Activated CD8-positive, alpha-beta memory T cell treated with anti-CD3 and anti-CD28 coated beads, Interleukin-2, amount 50 U/mL, for 24 hours (primary cell): Measurements from ENCODE around the gene ARHGEF40.

ENCODE experiments used
- DNase-seq: peaks from one replicate; pipeline ENCODE4 v3.0.0-alpha.2; 2020; ENCODE audit errors: extremely low read depth

ARHGEF40 gene

DNA sequence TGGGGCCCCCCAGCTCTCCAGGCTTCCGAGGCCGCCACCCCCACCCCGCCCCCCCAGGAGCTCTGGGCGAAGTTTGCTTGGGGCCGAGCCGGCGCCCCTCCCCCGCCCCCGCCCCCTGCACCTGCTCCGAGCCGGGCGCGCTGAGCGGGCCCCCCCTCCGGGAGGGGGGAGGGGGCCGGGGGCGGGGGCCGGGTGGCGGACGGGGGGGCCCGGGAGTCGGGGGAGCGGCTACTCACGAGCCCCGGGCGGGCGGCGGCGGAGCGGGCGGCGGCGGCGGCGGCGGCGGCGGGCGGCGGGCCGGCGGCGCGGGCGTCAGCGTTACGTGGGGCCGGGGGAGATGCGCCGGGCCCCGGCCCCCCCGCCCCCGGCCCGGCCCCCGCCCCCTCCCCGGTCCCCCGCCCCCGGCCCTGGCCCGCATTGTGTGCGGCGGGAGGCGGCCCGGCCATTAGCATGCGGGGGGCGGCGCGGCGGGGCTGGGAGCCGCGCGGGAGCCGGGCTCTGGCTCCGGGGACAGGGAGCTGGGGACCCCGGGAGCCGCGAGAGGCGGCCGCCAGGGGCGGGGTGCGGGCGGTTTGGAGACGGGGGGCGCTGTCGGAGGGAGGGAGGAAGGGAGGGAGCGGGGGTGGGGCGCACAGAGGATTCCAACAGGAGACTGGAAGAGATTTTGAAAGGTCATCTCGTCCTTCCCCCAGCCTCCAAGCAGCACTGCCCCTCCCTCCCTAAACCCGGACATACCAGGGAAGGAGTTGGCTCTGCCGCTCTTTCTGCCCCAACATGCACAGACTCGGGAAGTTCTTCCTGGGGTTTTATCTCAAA is 28.2 kb downstream of the ARHGEF40 start, which contains the start of gene ZNF219:
TSS of gene ZNF219 (minus strand) at position 580 of the 816 bp plus-strand sequence. CDS start 5,064 bp downstream, outside the sequence.
- DNase-seq: no peak

DNA sequence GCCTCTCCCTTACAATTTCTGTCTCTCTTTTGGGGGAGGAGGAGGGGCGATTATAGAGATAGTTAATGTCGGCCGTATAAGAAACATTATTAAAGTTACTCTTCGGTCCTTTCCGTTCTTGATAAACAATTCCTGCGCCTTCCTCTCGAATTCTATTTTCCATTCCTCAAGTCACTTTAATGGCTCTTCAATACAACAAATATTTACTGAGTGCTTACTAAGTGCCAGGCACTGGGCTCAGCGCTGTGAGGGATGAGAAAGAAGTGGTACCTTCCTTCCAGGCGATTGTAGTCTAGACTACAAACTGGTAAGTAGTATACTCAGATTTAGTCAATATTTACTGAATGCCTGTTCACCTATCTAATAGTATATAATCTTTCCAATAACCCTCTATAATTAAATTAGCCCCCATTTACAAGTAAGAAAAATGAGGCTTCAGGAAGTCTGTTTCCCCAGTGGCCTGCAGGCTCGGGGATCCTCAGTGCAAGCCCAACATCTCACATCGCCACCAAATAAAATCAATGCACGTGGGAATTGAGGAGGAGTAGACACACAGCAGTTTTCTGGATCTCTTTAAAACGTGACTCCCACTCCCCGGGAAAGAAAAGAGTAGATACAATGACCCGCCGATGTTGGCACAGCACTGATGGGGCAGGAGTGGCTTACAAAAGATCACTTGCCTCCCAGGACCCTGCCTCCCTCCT is 28.9 kb downstream of the ARHGEF40 start:
- no peak for DNase-seq

- DNase-seq: no peak
Observed at GRCh38 chr14:21099596-21099985, 29.5 kb downstream of the ARHGEF40 start.

DNA sequence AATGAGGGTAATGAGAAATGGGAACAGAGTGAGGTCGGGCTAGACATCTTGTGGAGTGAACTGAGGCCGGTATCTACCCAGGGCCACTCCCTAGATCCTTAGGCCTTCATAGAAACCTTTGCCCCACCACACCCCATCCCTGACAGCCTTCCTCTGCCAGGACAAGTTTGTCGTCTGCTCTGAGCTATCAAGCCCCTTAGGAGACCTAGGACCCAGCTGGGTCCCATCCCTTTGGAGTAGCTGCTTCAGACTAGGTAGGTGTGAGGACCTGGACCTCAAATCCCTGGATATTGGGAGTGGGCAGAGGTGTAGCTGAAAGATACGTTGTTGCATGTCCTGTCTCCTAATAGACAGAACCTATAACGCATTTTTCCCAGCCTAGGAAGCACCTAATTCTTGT is 30.8 kb downstream of the ARHGEF40 start, which contains the start of gene TMEM253:
TSS of gene TMEM253 (plus strand) at position 136 of the 400 bp plus-strand sequence. CDS start 278 bp downstream, outside the sequence.
- DNase-seq: no peak

GRCh38 chr14:21101802-21102413 is 31.8 kb downstream of the ARHGEF40 start:
- no peak for DNase-seq

DNA sequence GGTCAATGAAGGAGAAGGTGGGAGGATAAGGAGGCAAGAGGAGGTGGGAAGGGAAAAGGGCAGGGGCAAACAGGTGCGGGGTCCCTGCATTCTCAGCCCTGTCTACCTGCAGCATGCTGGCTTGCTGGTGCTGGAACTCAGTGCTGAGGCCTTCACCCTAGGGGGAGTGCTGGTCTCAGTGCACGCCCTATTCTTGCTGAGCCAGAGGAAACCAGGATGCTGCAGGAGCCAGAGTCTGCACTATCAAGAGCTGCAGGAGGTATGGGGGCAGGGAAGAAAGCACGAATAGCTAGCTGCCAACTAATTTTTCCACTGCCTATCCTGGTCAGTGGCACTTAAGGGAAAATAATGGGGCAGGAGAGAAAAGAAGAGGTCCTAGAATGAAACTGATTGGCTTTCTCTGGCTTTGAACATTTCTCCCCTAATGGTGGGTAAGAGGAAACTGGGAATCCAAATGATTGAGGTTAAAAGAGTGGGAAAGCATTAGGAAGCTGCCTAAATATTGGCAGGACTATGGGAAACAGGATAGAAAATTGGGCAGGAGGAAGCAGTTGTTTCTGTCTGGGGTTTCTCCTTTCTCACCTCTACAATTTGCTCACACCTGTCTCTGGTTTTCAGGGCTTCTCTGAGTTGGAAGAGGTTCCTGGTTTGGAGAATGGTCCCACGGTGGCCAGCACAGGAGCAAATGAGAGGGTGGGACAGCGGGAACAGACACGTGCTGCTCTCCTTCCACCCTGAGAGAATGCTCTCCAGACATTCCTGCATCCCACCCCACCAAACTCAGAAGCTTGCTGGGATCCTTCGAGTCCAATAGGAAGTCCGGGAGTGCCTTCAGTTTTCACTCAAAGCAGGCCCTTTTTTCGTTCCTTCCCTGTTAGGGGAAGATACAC is 32.7 kb downstream of the ARHGEF40 start:
- no peak for DNase-seq

GRCh38 chr14:21103411-21103709 is 33.3 kb downstream of the ARHGEF40 start:
- DNase-seq: no peak

GRCh38 chr14:21103710-21104447 is 33.8 kb downstream of the ARHGEF40 start:
- peak; percentile 86 for DNase-seq

- peak; percentile 47 for DNase-seq
Observed at GRCh38 chr14:21104448-21105060, 34.5 kb downstream of the ARHGEF40 start.

GRCh38 chr14:21105095-21105494 is 35.0 kb downstream of the ARHGEF40 start:
- no peak for DNase-seq

DNA sequence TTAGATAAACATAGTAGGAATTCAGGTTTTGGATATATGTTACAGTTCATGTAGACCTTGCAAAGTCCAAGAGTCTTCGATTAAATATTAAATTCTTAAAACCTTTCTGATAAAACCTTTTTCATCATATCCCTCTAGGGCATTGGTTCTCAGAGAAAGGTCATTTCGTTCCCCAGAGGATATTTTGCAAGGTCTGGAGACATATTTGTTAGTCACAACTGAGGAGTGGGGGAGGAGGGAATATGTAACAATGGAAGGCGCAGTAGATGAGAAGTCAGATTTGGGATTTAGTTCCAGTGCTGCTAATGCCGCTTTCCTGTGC is 36.0 kb downstream of the ARHGEF40 start:
- no peak for DNase-seq

DNA sequence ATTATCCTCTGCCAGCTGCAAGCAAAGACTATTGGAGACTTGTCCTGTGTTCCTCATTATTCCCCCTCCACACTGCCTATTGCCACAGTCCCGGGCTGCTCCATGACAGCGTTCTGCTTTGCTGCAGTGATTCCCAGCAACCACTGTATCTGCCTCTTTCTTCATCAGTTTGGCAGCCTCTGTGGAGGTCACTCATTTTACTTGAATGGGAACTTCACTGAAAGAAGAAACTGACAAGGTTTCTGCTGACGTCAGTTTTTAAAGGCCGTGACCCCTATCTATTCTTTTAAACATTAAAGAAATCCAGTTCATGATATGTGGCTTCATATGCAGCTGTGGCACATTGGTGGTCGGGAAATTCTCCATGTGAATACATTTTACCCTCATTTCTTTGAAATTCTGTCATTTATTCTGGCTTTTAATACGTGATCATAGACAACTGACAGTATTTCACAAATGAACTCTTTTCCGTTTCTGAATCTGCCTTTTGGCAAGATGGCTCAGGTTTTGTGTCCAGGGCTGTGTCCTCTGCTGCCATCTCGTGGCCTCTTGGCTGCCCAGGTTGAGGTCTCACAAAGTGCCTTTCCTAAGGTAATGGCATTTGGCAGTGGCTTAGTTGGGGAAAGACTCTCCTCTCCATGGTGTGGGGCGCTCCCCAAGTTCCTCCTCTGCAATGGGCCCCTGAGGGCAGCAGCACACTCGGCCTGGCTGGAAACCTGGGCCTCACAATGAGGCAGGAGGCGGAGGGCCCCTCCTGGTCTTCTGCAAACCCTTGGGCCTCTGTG is 36.6 kb downstream of the ARHGEF40 start:
- DNase-seq: peak; percentile 53

DNA sequence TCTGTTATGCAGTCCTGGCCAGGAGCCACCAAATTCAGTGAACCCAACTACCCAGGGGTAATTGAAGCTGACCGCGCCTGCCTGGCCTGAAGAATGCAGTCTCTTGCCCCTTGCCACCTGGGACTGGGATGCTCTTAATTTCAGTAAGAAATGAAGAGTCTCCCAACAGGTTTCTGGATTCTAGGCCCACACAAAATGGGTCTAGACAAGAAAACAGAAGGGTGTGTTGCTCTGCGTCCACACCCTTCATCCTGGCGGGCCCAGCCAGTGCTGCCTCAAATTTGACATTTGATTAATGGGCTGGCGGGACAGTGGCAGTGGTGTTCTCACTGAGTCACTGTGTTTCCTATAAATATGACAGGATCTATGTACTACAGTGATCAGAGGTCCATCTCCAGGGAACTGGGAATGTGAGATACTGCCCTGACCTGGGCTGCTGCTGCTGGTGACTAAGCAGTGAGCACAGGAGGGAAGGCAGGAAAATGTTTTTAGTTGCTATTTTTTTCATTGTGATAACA is 37.2 kb downstream of the ARHGEF40 start:
- DNase-seq: no peak

GRCh38 chr14:21108791-21109190 is 38.7 kb downstream of the ARHGEF40 start:
- DNase-seq: no peak

- no peak for DNase-seq
Observed at GRCh38 chr14:21109377-21110138, 39.5 kb downstream of the ARHGEF40 start.

- no peak for DNase-seq
Observed at GRCh38 chr14:21112255-21112654, 42.2 kb downstream of the ARHGEF40 start.

GRCh38 chr14:21113369-21113768 is 43.3 kb downstream of the ARHGEF40 start:
- no peak for DNase-seq

- DNase-seq: no peak
Observed at GRCh38 chr14:21118933-21119332, 48.8 kb downstream of the ARHGEF40 start.

DNA sequence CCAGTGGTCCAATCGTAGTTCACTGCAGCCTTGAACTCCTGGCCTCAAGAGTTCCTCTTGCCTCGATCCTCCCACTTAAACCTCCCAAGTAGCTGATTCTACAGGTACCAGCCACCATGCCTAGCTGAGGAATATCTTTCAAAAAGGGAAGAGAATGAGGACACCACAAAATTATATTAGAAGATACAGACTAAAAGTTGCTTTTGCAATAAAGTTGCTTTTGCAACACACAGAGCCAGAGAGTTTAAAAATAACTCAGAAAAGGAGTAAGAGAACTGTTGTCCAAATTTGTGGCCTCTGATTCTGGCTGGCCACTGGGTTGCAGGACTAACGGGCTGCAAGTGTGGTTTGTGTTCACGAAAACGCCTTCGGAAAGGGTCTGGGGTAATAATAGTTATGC is 50.6 kb downstream of the ARHGEF40 start:
- no peak for DNase-seq
